HuH-7.5 (cell line): ENCODE measurements around the gene RAP2C.
"Not testable (repeated sequence)": the region's sequence is repeated elsewhere in the genome, so short reads cannot be mapped to it uniquely, and the experiment has no call there.

Source experiments
- DNase-seq: peaks from one replicate; pipeline ENCODE4 v3.0.0; 2011; ENCODE audit warnings: low spot score

Gene RAP2C

DNA sequence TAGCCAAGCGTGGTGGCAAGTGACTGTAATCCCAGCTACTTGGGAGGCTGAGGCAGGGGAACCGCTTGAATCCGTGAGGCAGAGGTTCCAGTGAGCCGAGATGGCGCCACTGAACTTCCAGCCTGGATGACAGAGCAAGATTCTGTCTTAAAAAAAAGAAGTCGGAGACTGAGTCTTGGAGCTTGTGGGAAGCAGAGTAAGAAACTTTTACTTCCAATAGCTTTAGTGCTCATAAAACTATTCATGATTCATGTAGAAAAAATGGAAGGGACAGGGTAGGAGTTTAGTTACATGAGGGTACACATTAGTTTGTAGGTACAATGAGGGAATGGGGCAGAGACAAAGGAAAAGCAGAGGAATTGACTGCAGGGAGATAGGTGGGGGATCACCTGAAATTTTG, 19.3 kb downstream of the RAP2C start:
- no peak for DNase-seq

DNA sequence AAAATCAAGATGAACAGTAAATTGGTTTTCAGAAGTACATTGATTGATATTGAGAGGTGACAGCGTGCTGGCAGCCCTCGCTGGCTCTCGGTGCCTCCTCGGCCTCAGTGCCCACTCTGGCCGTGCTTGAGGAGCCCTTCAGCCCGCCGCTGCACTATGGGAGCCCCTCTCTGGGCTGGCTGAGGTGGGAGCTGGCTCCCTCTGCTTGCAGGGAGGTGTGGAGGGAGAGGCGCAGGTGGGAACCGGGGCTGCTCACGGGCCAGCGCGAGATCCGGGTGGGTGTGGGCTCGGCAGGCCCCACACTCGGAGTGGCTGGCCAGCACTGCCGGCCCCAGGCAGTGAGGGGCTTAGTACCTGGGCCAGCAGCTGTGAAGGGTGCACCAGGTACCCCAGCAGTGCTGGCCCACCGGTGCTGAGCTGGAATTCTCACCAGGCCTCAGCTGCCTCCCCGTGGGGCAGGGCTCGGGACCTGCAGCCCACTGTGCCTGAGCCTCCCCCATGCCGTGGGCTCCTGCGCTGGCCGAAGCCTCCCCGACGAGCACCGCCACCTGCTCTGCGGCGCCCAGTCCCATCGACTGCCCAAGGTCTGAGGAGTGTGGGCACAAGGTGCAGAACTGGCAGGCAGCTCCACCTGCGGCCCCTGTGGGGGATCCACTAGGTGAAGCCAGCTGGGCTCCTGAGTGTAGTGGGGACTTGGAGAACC, 25.2 kb downstream of the RAP2C start:
- no peak for DNase-seq

DNA sequence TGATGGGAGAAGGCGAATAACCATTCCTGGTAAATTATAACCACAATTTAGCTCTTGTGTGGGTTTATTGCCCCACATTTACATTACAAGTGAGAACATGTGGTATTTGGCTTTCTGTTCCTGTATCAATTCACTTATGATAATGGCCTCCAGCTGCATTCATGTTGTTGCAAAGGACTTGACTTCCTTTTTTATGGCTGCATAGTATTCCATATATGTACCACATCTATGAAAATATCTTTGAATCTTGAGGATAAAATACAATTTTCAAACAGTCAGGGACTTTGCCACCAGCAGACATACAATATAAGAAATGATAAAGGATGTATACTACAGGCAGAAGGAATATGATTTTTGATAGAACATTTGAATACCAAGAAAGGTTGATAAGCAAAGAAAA, 27.3 kb downstream of the RAP2C start:
- no peak for DNase-seq

DNA sequence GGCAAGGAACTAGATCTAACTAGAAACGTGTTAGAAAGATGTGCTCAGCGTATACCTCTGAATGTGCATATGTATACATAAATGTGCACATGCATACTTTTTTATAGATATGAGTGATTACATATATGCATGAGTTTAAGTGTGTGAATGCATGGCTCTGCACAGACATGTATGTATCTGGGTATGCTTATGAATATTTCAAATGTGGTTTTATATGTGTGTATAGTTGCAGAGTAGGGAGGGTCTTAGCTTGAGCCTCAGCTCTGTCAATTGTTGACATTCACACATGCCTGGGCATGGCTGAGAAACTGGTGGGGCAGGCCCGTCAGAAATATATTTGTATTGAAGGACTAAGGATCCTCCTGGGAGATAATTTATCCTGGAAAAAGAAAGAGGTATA, 31.1 kb downstream of the RAP2C start:
- no peak for DNase-seq

DNA sequence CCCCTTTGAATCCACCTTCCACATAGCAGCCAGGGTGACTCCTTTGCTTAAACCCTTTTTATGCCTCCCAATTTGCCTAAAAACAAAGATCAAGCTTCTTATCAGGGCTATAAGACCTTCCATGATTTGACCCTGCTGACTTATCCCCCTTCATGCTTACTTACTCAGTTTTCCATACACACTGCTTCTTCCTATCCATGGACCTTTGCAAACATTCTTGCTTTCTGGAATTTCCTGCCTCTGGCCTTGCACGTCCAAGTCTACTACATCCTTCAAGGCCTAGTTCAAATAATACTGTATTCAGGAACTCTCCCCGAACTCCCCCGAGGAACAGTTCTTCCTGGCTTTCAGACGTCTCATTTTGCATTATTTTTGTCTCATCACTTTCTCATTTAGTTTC, 31.8 kb downstream of the RAP2C start:
- DNase-seq = no peak

DNA sequence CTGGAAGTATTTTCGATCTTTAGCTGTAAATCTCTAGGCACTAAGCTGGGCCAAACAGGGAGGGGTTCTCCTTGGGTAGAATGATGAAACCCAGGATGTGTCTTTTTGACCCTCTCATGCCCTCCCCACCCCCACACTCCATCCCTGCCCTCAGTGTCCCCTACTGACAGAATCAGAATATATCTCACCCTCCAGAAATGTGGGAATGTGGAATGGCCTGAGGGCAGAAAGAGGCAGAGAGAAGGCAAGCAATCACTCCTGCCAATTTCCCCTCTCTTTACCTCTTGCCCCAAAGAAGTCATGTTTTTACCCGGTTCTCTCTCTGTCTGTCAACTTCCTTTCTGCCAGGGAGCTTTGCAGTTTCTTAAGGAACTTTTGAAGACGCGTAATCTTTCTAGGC, 34.4 kb downstream of the RAP2C start:
- DNase-seq = no peak

DNA sequence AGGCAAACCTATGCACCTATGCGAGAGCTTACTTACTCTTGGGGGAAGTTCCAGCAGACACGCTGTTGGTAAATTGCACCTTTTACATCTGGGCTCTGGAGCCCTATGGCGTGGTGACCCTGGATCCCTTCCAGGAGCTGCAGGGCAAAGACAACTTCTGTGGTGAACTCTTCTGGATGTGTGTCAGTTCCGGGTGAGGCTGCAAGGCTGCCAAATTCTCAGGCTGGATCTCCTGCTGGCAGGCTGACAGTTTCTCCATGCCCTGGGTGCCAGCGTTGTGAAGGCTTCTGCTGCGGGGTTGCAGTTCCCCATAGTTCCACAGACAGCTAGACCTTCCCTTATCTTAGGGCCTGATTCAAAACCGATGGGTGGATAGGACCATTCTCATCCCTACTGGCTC, 37.9 kb downstream of the RAP2C start:
- DNase-seq = peak; percentile 5

DNA sequence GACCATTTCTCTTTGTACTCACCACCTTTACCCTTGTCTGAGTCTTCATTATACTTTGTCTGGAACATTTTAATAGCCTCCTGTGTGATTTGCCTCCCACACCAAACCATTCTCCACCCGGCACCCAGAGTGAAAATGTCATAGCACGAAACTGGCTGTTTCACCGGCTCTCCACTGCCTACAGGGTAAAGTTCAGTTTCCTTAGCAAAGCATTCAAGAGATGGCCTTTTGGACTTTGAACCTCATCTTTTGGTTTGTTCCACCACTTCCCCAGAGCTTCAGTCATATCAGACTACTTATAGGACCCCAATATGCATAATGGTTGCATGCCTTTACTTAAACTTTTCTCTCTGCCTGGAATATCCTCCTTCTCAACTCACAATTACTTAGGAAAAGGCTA, 38.3 kb downstream of the RAP2C start:
- no peak for DNase-seq

DNA sequence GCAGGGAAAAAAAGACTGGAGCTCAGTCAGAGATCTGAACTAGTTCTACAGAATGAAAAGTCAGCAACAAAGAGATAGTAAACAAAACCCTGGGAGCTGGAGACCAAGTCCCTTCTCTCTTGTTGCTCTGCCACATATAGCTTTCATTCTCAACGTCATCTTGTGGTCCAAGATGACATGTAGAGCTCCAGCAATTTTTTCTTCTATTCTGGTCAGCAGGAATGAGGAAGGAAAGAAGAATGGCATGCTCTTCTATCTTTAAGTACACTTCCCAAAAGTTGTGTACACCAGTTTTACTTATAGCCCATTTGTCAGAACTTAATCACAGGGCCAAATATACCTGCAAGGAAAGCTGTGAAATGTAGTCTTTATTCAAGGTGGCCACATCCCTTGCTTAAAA, 45.6 kb downstream of the RAP2C start:
- no peak for DNase-seq

DNA sequence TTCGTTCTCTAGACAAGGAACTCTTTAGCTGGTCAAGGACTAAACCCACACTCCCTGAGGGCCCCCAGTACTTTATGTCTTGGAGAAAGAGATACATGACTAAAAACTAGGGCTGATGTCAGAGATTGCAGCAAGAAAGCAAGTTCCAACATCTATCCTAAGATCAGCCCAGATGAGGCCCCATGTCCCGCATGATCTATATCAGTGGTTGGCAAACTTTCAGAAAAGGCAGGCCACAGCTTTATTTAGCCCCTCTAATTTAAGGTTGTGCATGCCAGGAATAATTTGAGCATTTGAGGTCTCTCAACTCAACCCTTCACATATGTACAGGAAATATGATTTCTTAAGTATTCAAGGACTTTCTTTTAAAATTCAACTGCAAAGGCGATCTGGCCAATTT, 47.4 kb downstream of the RAP2C start:
- DNase-seq = no peak

DNA sequence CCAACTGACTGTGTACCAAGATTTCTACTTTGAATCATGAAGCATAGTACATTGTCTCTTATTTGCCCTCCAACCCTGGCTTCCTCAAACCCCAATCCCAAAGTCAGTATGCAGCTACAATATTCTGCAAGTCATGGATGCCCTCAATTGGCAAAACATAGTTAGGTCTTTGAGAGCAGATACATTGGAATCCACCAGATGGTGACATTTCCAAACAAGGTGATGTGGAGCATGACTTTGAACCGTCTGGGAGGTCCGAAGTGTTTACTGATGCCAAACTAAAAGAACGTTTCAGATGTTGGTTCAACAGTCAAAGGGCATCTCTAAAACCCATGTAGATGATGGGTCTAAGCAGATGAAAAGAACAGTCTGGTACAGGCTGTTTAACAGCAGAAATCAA, 47.8 kb downstream of the RAP2C start:
- DNase-seq = no peak

DNA sequence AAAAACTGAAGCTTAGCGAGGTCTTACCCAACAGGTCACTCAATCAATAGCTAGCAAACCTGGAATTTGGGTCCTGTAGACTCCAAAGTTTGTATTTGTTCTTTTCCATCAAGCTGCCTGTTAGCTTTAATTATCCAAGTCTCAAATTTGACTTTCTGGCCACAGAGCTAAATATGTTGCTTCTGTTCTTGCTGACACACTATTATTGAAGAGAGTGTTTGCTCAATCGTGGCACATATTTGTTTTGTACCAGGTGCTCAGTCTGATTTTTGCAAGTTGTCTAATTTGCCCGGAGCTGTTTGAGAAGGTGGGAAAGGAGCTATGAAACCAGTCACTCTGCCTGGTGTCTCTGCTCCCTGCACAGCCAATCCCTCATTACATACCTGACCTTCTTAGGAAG, 49.7 kb downstream of the RAP2C start:
- DNase-seq = no peak

DNA sequence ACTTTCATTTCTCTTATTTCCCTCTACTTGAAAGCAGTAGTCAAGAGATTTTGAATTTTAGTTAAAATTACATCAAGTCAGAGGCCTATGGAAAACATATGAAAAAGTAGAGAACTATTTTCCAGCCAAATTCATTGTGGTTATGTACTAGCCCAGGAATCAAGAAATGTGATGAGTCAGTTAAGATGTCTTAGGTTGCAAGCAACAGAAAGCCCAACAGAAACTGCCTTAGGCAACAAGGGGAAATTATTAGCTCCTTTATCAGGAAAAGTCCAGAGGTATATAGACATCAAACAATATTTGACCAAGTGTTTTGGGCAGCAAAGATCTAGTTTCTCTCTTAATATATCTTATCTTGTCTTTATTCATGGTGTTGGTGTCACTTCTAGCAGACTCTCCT, 53.6 kb downstream of the RAP2C start:
- no peak for DNase-seq

DNA sequence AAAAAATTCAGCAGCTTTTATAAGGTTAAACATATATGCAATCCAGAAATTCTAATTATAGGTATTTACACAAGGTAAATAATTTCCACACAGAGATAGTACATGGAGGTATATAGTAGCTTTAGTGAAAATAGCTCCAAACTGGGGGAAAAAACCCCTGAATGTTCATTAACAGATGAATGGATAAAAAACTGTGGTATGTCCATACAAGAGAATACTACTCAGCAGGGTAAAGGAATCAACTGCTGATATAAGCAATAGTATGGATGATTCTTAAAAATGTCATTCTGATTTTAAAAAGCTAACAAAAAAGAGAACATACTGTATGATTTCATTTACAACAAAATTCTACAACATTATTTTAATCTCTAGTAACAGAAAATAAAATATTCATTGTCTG, 54.2 kb downstream of the RAP2C start:
- no peak for DNase-seq

DNA sequence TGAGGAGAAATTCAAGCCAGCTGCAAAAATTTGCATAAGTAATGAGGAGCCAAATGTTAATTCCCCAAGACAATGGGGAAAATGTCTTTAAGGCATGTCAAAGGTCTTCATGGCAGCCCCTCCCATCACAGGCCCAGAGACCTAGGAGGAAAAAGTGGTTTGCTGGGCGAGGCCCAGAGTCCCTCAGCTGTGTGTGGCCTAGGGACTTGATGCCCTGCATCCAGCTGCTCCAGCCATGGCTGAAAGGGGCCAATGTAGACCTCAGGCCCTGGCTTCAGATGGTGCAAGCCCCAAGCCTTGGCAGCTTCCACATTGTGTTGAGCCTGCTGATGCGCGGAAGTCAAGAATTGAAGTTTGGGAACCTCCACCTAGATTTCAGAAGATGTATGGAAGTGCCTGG, 56.2 kb downstream of the RAP2C start:
- not testable (repeated sequence) for DNase-seq

DNA sequence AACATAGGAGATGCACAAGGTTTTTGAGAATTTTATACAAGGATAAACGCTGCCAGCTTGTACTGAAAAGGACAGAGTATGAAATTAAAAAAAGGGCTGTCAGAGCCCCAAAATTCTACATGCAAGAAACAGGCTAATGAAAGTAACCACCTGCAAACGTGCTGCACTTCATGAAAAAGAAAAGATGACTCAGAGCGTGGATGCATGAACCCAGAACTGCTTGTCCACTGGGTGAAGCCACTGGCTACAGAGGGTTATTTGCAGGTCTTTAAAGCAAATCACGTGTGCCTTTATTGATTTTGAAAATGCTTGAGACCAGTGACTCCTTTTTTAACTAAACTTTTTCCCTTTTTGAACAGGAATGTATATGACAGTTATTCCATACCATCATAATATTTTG, 66.1 kb downstream of the RAP2C start:
- DNase-seq = no peak
